ENCODE results near the gene ARRDC2.
"Not testable (repeated sequence)": the region's sequence is repeated elsewhere in the genome, so short reads cannot be mapped to it uniquely, and the experiment has no call there.

The ARRDC2 gene

GRCh38 chr19:18017275-18018083, 9.5 kb downstream of the ARRDC2 start:
- DNase-seq, result no peak

- DNase-seq, result no peak
These were observed 12.5 kb downstream of the ARRDC2 start for GRCh38 chr19:18020212-18021085.

- DNase-seq, result peak; percentile 43 to 58 (median 46)
These were observed 13.3 kb downstream of the ARRDC2 start for GRCh38 chr19:18021121-18021755.

GRCh38 chr19:18023622-18024251, 15.8 kb downstream of the ARRDC2 start:
- peak in 4 of 5 experiments; percentile 32 to 68 (median 65) for DNase-seq

- DNase-seq, result no peak
These were observed 19.2 kb downstream of the ARRDC2 start for GRCh38 chr19:18027151-18027550.

- no peak for DNase-seq
These were observed 21.8 kb downstream of the ARRDC2 start for GRCh38 chr19:18029617-18030338.

- not testable (repeated sequence) for DNase-seq
These were observed 23.4 kb downstream of the ARRDC2 start for GRCh38 chr19:18031401-18031800.

GRCh38 chr19:18032102-18032501, 24.1 kb downstream of the ARRDC2 start:
- not testable (repeated sequence) for DNase-seq

- DNase-seq, result no peak
These were observed 33.1 kb downstream of the ARRDC2 start for GRCh38 chr19:18041054-18041453.

GRCh38 chr19:18043676-18044075, 35.7 kb downstream of the ARRDC2 start:
- DNase-seq, result no peak

- peak; percentile 34 to 97 (median 77) for DNase-seq
These were observed 36.9 kb downstream of the ARRDC2 start for GRCh38 chr19:18044825-18045304.

GRCh38 chr19:18045307-18046050, 37.5 kb downstream of the ARRDC2 start:
- peak in 1 of 5 experiments; percentile 63 for DNase-seq

GRCh38 chr19:18046059-18046718, 38.2 kb downstream of the ARRDC2 start:
- no peak for DNase-seq

- DNase-seq, result no peak
These were observed 41.4 kb downstream of the ARRDC2 start for GRCh38 chr19:18049385-18049784.

- DNase-seq, result no peak
These were observed 43.9 kb downstream of the ARRDC2 start for GRCh38 chr19:18051887-18052286.

GRCh38 chr19:18053576-18054219, 45.7 kb downstream of the ARRDC2 start:
- DNase-seq, result no peak

GRCh38 chr19:18055967-18056366, 48.0 kb downstream of the ARRDC2 start:
- no peak for DNase-seq

- DNase-seq, result no peak
These were observed 49.6 kb downstream of the ARRDC2 start for GRCh38 chr19:18057557-18057956.

- DNase-seq, result peak; percentile 62 to 79 (median 66)
These were observed 50.4 kb downstream of the ARRDC2 start for GRCh38 chr19:18058208-18059009.

All from T-helper 2 cell (primary cell).